HL-60 (cell line): ENCODE results near the gene GAS1.

Experiments
- GABPA ChIP-seq: IDR thresholded peaks from 2 replicates; pipeline ENCODE4 v1.6.1; 2012; ENCODE audit warnings: low read depth
- POLR2AphosphoS5 ChIP-seq: IDR thresholded peaks from 2 replicates; pipeline ENCODE4 v1.6.1; 2012; ENCODE audit warnings: low read depth
- TF ChIP-seq, protein P1 (sequence below): IDR thresholded peaks from one replicate; pipeline ENCODE4 v1.5.1; 2011; ENCODE audit warnings: low read length, control low read depth, inconsistent platforms; ENCODE audit not compliant: insufficient read depth

DNA sequence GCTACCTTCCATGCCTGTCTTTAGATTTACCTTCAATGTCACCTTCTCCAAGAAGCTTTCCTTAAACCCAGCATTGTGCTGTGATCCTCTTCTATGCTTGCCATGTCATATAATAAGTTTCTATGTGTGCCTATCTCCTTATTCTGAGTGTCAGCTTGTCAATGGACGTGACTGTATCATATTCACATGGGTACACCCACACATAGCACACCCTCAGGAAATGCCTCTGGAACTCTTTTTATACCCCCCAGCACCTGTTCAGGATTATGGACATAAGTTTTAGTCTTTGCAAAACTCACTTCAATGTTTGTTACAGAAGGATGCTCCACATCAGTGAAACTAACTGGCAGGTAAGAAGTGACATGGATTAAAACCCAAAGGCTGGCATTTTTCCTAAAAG, 7.4 kb downstream of the GAS1 start:
- TF ChIP-seq, protein P1, sequence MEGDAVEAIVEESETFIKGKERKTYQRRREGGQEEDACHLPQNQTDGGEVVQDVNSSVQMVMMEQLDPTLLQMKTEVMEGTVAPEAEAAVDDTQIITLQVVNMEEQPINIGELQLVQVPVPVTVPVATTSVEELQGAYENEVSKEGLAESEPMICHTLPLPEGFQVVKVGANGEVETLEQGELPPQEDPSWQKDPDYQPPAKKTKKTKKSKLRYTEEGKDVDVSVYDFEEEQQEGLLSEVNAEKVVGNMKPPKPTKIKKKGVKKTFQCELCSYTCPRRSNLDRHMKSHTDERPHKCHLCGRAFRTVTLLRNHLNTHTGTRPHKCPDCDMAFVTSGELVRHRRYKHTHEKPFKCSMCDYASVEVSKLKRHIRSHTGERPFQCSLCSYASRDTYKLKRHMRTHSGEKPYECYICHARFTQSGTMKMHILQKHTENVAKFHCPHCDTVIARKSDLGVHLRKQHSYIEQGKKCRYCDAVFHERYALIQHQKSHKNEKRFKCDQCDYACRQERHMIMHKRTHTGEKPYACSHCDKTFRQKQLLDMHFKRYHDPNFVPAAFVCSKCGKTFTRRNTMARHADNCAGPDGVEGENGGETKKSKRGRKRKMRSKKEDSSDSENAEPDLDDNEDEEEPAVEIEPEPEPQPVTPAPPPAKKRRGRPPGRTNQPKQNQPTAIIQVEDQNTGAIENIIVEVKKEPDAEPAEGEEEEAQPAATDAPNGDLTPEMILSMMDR, result no peak
- TF ChIP-seq POLR2AphosphoS5 (no peak), GABPA (no peak)
